Kidney (tissue), 14 donors: ENCODE results near the gene MED10. TPM values are rescaled to one million over a fixed set of nuclear protein-coding genes. Genes with fewer than 3 reads are reported as not detected.

Experiments used
- DNase-seq, 5 donors: peaks; one replicate each; pipeline ENCODE4 v3.0.0-alpha.2; 2013 to 2020
- FAIRE-seq: peaks from 2 replicates; lab custom pipeline; 2012; peaks lifted over from hg19 to GRCh38; lab: Jason Lieb, UNC
- H3K27ac ChIP-seq, 2 donors: one replicate each; pipeline ENCODE4 v1.7.0; 2013; ENCODE audit warnings: low read depth in 2 of 2, low read length in 2 of 2, inconsistent platforms in 1 of 2
- H3K27me3 ChIP-seq: one replicate; pipeline ENCODE4 v1.7.1; 2013; ENCODE audit warnings: low read length, inconsistent platforms; ENCODE audit not compliant: control insufficient read depth, insufficient read depth
- H3K36me3 ChIP-seq, 3 donors: one replicate each; pipeline versions ENCODE4 v1.7.0 to v1.7.1; 2013; ENCODE audit warnings: low read length in 3 of 3, control low read depth in 1 of 3, inconsistent platforms in 1 of 3; ENCODE audit not compliant: insufficient read depth in 3 of 3, control insufficient read depth in 2 of 3
- H3K4me1 ChIP-seq, 3 donors: one replicate each; pipeline versions ENCODE4 v1.7.0 to v1.7.1; 2013; ENCODE audit warnings: low read length in 3 of 3, inconsistent platforms in 1 of 3, low read depth in 1 of 3; ENCODE audit not compliant: control insufficient read depth in 2 of 3, insufficient read depth in 2 of 3
- H3K4me3 ChIP-seq, 3 donors: one replicate each; pipeline versions ENCODE4 v1.7.0 to v1.8.1; 2013; ENCODE audit warnings: low read length in 3 of 3, control low read depth in 1 of 3, inconsistent platforms in 1 of 3
- H3K9ac ChIP-seq, 3 donors: one replicate each; pipeline versions ENCODE4 v1.7.0 to v1.7.1; 2013; ENCODE audit warnings: low read length in 3 of 3, control low read depth in 1 of 3, inconsistent platforms in 1 of 3
- H3K9me3 ChIP-seq, 3 donors: one replicate each; pipeline versions ENCODE4 v1.7.0 to v1.7.1; 2013; ENCODE audit warnings: low read length in 3 of 3, control low read depth in 1 of 3, inconsistent platforms in 1 of 3; ENCODE audit not compliant: control insufficient read depth in 2 of 3, insufficient read depth in 1 of 3
- CTCF ChIP-seq: IDR thresholded peaks from 3 replicates; pipeline ENCODE4 v1.5.1; 2012; ENCODE audit warnings: mild to moderate bottlenecking, moderate library complexity, borderline replicate concordance; ENCODE audit not compliant: insufficient read depth; ENCODE audit errors: extremely low read depth
- intact Hi-C: fragments of 100-400 bp; cut with DNase I; formaldehyde crosslinking; loops from one replicate; pipeline ENCODE4 v1.11.1; 2022
- polyA plus RNA-seq: library from polyadenylated mRNA; stranded (reverse); fragments of 350-450 nt; fragmentation: Illumina TruSeq; extraction: RNeasy Lipid Tissue Mini Kit (QIAGEN cat#74804); gene quantifications from one replicate; pipeline ENCODE4 v1.2.3, GENCODE V29; 2014; ENCODE audit warnings: low read depth, low replicate concordance; ENCODE audit not compliant: insufficient read depth
- total RNA-seq: library from RNA; stranded (reverse); fragmentation: NEBNext Ultra II Directional; extraction: Animal tissue kit (Norgen Biotek cat#: 25700); gene quantifications from one replicate; pipeline ENCODE4 v1.2.1, GENCODE V29; 2021
- donor health status: control.
- donor health status: control.
- donor health status: control.
- donor health status: control.
- donor health status: control.
- donor health status: DM: yes; HTN: yes; CAD: no.
- donor health status: Normal renal cell carcinoma (clear cell type).

MED10 gene
- total and polyA plus RNA-seq, 2 donors from 2014 or later, result 25.9 to 32.3 TPM

DNA sequence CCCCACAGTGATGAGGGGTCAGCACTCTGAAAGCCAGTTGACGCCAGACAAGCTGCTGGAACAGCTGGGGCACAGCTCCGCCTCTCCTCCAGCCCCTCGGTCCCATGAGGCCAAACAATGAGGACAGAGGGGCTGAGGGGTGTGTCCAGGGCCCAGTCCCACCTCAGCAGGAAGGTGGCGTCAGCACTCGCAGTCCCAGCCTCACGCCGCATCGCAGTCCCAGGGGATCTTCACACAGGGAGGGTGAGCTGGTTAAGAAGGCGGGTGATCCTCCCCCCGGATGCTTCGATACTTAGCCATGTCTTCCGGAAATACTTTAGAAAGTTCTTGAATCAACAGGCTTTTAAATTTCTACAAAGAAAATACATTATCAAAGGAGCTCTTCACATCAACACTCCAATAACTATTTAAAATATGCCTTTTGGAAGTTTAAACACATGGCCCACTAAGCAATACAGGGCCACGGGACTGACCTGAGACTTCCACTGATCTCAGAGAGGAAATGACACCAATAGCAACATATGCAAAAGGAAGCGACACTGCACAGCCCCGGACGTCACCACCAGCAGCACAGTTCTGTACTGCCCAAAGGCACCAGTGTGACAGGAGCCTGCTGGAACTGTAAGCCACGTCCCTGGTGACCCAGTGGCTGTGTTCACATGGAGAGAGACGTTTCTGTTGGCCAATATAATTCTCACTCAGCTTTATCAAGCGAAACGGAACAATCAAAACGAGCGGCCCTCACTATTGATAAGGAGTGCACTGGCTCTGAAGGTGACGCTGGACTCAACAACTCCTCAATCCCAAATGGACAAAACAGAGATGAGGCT lies 5.9 kb downstream of the MED10 start:
- intact Hi-C loops, result no loop called here

DNA sequence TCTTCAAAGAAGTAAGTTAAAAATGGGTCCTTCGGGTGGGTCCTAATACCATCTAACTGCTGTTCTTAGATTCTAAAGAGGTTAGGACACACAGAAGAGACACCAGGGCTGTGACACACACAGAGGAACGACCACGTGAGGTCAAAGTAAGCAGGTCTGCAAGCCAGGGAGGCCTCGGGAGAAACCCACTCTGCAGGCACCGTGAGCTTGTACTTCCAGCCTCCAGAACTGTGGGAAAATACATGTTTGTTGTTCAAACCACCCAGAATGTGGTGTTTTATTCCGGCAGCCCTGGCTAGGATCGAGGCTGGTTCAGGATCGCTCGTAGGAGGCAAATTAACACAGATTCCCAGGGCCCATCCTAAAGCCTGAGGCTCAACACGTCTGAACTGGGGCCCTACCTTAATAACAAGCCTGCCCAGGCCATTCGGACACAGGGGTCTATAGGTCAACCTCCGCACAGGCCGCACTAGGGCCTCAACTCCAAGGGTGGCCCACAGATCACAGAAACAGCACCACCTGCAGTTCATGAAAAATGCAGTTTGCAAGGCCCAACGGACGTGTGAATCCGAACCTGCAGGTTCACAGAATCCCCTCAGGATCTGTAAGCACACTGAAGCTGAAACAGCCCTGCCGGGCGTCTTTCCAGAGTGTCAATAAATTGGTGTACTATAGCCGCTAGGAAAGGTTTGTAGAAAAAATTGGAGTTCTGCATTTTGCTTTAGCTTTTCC lies 7.1 kb downstream of the MED10 start:
- intact Hi-C loops, result no loop called here
- Histone ChIP-seq H3K36me3 (peaks cover 10 to 51% (median 44%) of the 10 kb centered on the region in 3 donors), H3K4me3 (no peak overlapping the region), H3K9ac (no peak overlapping the region), H3K4me1 (no peaks in the 10 kb centered on the region), H3K27ac (no peak overlapping the region), H3K27me3 (no peaks in the 10 kb centered on the region), H3K9me3 (no peaks in the 10 kb centered on the region)
- no peak for TF ChIP-seq CTCF
- FAIRE-seq (no peak), DNase-seq (no peak)

More for the DNA sequence above, 5.9 kb downstream of the MED10 start:
- TF ChIP-seq CTCF, result no peak
- H3K4me1 ChIP-seq, result peaks cover 0 to 4% (median 4%) of the 10 kb centered on the region in 3 donors
- H3K27me3 ChIP-seq, result no peaks in the 10 kb centered on the region
- no peaks in the 10 kb centered on the region for H3K9me3 ChIP-seq
- peaks cover 10 to 51% (median 38%) of the 10 kb centered on the region in 3 donors for H3K36me3 ChIP-seq
- no peak overlapping the region for H3K4me3 ChIP-seq
- H3K27ac ChIP-seq, result no peak overlapping the region
- DNase-seq (no peak), FAIRE-seq (no peak)
- no peak overlapping the region for H3K9ac ChIP-seq

DNA sequence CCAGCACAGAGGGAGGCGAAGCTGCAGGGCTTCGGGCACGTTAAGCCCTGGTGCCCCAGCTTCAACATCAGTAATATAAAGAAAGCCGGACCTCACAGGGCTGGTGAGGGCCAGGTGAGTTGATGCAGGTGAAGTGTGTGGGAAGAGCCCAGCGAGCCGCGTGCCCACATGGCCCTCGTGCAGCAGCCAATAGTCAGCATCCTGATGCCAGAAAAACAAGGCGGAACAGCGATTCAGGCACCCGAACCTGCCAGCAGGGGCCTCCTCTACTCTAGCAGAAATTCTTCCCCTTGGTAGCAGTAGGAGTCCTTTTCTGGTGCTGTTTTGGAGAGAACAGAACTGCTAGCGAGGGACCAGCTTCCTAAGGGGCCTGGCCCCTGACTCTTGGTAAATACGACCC lies 7.8 kb downstream of the MED10 start:
- no peak overlapping the region for H3K4me3 ChIP-seq
- no peak overlapping the region for H3K9ac ChIP-seq
- no peaks in the 10 kb centered on the region for H3K4me1 ChIP-seq
- TF ChIP-seq CTCF, result no peak
- H3K27ac ChIP-seq, result no peak overlapping the region
- peaks cover 6 to 44% (median 40%) of the 10 kb centered on the region in 3 donors for H3K36me3 ChIP-seq
- no peaks in the 10 kb centered on the region for H3K27me3 ChIP-seq
- DNase-seq, result no peak
- no peak for FAIRE-seq
- no peaks in the 10 kb centered on the region for H3K9me3 ChIP-seq
- intact Hi-C loops, result no loop called here
